Measurements from ENCODE around the gene PTPN13.

GRCh38 chr4:86815653-86816052 lies 221.5 kb downstream of the PTPN13 start:
- TF ChIP-seq CTCF (IDR thresholded peaks at IDR 0.05) (no peak), TCF7L2 (IDR thresholded peaks at IDR 0.05; ENCODE audit: low read depth, low read length) (no peak), POLR2AphosphoS5 (IDR thresholded peaks at IDR 0.05; ENCODE audit: low read depth, low read length) (no peak)

Measured in Panc1 (cell line).